Measurements from ENCODE around the gene HLA-DQB2.
"Not testable (repeated sequence)": the region's sequence is repeated elsewhere in the genome, so short reads cannot be mapped to it uniquely, and the experiment has no call there.

Gene HLA-DQB2
- total RNA-seq = 0 to 0.35 (median 0.19) reads per million in 3 donors

DNA sequence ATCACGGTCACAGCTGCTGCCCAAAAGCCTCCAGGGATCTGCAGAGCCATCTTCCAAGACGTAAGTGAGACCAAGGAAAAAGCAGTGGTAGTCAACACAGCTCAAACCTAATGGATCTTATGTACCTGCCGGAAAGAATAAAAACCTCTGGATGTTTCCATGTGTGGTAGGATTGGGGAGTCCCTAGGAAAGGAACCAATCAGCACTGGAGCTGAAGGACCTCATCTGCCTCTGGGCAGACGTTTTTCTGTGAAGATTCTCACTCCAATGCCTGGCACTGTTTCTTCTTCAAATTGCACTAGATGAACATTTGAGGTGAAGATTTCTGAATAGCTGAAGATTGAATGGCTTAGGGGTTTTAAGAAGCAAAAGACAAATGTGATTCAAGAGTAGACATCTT is at the start of gene HLA-DQB2:
HLA-DQB2 (minus strand) TSS at position 112 of the 400 bp plus-strand sequence; CDS start at position 50, 62 bp downstream.
- no peaks in the 10 kb centered on the region for H3K9me3 ChIP-seq (ENCODE audit: control insufficient read depth, low read length)
- no peaks in the 10 kb centered on the region for H3K36me3 ChIP-seq (ENCODE audit: control insufficient read depth, insufficient read depth, low read length)
- no peak for DNase-seq
- no peak within 1 kb of the TSS for H3K27ac ChIP-seq (ENCODE audit: insufficient read depth, low read length, poor library complexity, severe bottlenecking)
- H3K27me3 ChIP-seq (replicated peaks; ENCODE audit: control insufficient read depth, insufficient read depth, low read length, poor library complexity, severe bottlenecking) = peaks cover 3% of the 10 kb centered on the region
- H3K4me1 ChIP-seq (ENCODE audit: control insufficient read depth, insufficient read depth, low read length, poor library complexity, severe bottlenecking) = no peaks in the 10 kb centered on the region
- H3K4me3 ChIP-seq (ENCODE audit: insufficient read depth, low read depth, low read length, poor library complexity, severe bottlenecking) = no peak within 1 kb of the TSS

DNA sequence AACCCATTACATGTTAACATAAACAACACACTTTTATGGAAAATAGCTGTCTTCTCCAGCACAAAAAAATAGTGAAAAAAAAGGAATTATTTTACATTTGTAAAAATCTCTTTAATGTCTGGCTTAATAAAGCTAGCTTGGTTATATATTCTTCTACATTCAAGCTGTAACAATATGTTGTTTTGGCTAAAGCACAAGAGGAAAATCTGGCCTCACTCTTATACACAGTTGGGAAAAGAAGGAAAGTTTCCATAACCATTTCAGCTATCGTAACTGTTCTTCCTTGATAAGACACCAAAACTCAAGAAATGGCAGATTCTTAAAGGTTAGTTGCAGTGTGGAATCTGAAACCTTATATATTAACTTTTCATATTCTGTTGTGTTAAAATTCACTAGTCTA is 45.8 kb upstream of the HLA-DQB2 start:
- no peaks in the 10 kb centered on the region for H3K36me3 ChIP-seq (ENCODE audit: control insufficient read depth, insufficient read depth, low read length)
- no peak for DNase-seq
- H3K4me1 ChIP-seq (ENCODE audit: control insufficient read depth, insufficient read depth, low read length, poor library complexity, severe bottlenecking) = no peaks in the 10 kb centered on the region
- no peak overlapping the region for H3K4me3 ChIP-seq (ENCODE audit: insufficient read depth, low read depth, low read length, poor library complexity, severe bottlenecking)
- no peaks in the 10 kb centered on the region for H3K27me3 ChIP-seq (replicated peaks; ENCODE audit: control insufficient read depth, insufficient read depth, low read length, poor library complexity, severe bottlenecking)
- no peak overlapping the region for H3K27ac ChIP-seq (ENCODE audit: insufficient read depth, low read length, poor library complexity, severe bottlenecking)
- H3K9me3 ChIP-seq (ENCODE audit: control insufficient read depth, low read length) = no peaks in the 10 kb centered on the region

DNA sequence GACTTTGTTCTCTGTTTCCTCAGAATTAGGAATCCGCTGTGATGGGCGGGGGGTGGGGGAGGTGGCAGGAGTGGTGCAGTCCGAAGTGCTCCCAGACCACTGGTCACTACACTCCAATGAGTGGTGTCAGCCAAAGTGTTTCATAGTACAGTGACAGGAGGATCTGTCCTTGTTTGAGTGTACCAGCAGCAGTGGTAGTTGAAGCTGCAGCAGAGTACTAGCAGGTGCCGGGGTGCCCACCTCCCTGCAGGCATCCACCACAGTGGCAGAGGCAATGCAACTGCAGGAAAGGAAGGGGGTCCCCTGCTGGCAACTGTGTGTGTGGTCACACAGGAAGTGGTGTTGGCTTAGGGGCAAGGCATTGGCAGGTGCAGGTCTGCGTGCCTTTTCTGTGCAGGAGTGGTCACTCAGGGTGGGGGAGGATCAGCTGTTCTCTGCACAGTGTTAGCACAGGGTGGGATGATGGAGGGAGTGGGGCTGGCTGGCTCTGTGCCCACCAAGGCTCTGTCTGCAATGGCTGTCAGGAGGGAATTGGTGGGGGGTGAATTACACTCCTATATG is 43.8 kb upstream of the HLA-DQB2 start:
- peaks cover 5% of the 10 kb centered on the region for H3K27me3 ChIP-seq (replicated peaks; ENCODE audit: control insufficient read depth, insufficient read depth, low read length, poor library complexity, severe bottlenecking)
- no peaks in the 10 kb centered on the region for H3K4me1 ChIP-seq (ENCODE audit: control insufficient read depth, insufficient read depth, low read length, poor library complexity, severe bottlenecking)
- H3K4me3 ChIP-seq (ENCODE audit: insufficient read depth, low read depth, low read length, poor library complexity, severe bottlenecking) = no peak overlapping the region
- H3K9me3 ChIP-seq (ENCODE audit: control insufficient read depth, low read length) = no peaks in the 10 kb centered on the region
- no peak for DNase-seq
- no peak overlapping the region for H3K27ac ChIP-seq (ENCODE audit: insufficient read depth, low read length, poor library complexity, severe bottlenecking)
- H3K36me3 ChIP-seq (ENCODE audit: control insufficient read depth, insufficient read depth, low read length) = no peaks in the 10 kb centered on the region

DNA sequence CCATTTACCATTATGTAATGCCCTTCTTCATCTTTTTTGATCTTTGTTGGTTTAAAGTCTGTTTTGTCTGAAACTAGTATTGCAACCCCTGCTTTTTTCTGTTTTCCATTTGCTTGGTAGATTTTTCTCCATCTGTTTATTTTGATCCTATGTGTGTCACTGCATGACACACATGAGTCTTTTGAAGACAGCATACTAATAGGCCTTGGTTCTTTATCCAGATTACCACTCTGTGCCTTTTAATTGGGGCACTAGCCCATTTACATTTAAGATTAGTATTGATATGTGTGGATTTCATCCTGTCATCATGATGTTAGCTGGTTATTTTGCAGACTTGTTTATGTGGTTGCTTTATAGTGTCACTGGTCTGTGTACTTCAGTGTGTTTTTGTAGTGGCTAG is 42.1 kb upstream of the HLA-DQB2 start:
- H3K4me1 ChIP-seq (ENCODE audit: control insufficient read depth, insufficient read depth, low read length, poor library complexity, severe bottlenecking); H3K36me3 ChIP-seq (ENCODE audit: control insufficient read depth, insufficient read depth, low read length); H3K27me3 ChIP-seq (replicated peaks; ENCODE audit: control insufficient read depth, insufficient read depth, low read length, poor library complexity, severe bottlenecking); H3K4me3 ChIP-seq (ENCODE audit: insufficient read depth, low read depth, low read length, poor library complexity, severe bottlenecking); H3K9me3 ChIP-seq (ENCODE audit: control insufficient read depth, low read length); DNase-seq; H3K27ac ChIP-seq (ENCODE audit: insufficient read depth, low read length, poor library complexity, severe bottlenecking): not testable (repeated sequence)

DNA sequence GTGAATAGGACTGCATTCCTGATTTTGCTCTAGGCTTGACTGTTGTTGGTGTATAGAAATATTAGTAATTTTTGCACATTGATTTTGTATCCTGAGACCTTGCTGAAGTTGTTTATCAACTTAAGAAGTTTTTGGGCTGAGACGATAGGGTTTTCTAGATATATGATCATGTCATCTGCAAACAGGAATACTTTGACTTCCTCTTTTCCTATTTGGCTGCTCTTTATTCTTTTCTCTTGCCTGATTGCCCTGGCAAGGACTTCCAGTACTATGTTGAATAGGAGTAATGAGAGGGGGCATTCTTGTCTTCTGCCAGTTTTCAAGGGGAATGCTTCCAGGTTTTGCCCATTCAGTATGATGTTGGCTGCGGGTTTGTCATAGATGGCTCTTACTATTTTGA is 40.1 kb upstream of the HLA-DQB2 start:
- peaks cover 5% of the 10 kb centered on the region for H3K27me3 ChIP-seq (replicated peaks; ENCODE audit: control insufficient read depth, insufficient read depth, low read length, poor library complexity, severe bottlenecking)
- H3K4me3 ChIP-seq (ENCODE audit: insufficient read depth, low read depth, low read length, poor library complexity, severe bottlenecking) = no peak overlapping the region
- no peaks in the 10 kb centered on the region for H3K4me1 ChIP-seq (ENCODE audit: control insufficient read depth, insufficient read depth, low read length, poor library complexity, severe bottlenecking)
- H3K27ac ChIP-seq (ENCODE audit: insufficient read depth, low read length, poor library complexity, severe bottlenecking) = no peak overlapping the region
- H3K36me3 ChIP-seq (ENCODE audit: control insufficient read depth, insufficient read depth, low read length) = no peaks in the 10 kb centered on the region
- DNase-seq = no peak
- H3K9me3 ChIP-seq (ENCODE audit: control insufficient read depth, low read length) = no peaks in the 10 kb centered on the region

DNA sequence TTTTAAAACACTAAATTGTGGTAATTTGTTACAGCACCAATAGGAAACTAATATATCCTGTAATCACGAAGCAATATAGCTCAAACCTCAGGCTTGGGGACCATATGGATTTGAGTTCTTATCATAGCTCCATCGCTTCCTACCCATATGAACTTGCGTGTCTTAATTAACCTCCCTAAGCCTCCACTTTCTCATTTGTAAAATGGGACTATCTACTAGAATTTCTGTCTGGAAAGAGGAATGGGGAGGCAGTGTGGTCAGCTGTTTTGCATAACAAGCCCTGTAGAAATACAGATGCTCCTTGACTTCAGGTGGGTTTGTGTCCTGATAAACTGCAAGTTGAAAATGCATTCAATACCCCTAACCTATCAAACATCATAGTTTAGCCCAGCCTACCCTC is 36.4 kb upstream of the HLA-DQB2 start:
- Histone ChIP-seq H3K27me3 (replicated peaks; ENCODE audit: control insufficient read depth, insufficient read depth, low read length, poor library complexity, severe bottlenecking) (peaks cover 5% of the 10 kb centered on the region), H3K36me3 (ENCODE audit: control insufficient read depth, insufficient read depth, low read length) (no peaks in the 10 kb centered on the region), H3K9me3 (ENCODE audit: control insufficient read depth, low read length) (no peaks in the 10 kb centered on the region), H3K4me1 (ENCODE audit: control insufficient read depth, insufficient read depth, low read length, poor library complexity, severe bottlenecking) (no peaks in the 10 kb centered on the region), H3K4me3 (ENCODE audit: insufficient read depth, low read depth, low read length, poor library complexity, severe bottlenecking) (no peak overlapping the region), H3K27ac (ENCODE audit: insufficient read depth, low read length, poor library complexity, severe bottlenecking) (no peak overlapping the region)
- no peak for DNase-seq

DNA sequence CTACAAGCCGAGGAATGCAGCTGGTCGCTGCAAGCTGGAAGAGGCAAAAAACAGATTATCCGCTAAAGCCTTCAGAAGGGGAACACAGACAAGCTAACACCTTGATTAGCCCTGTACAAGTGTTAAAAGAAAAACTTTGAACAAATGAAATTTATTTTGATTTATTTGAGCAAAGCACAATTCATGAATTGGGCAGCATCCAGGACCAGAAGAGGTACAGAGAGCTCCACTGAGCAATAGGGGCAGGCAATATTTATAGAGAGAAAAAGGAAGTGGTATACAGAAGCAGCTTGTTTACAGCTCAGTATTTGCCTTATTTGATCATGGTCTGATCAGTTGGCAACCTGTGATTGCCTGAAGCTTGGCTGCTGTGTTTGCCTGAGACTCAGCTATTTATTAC is 35.8 kb upstream of the HLA-DQB2 start:
- Histone ChIP-seq H3K27ac (ENCODE audit: insufficient read depth, low read length, poor library complexity, severe bottlenecking) (no peak overlapping the region), H3K27me3 (replicated peaks; ENCODE audit: control insufficient read depth, insufficient read depth, low read length, poor library complexity, severe bottlenecking) (peaks cover 5% of the 10 kb centered on the region), H3K4me1 (ENCODE audit: control insufficient read depth, insufficient read depth, low read length, poor library complexity, severe bottlenecking) (no peaks in the 10 kb centered on the region), H3K4me3 (ENCODE audit: insufficient read depth, low read depth, low read length, poor library complexity, severe bottlenecking) (no peak overlapping the region), H3K9me3 (ENCODE audit: control insufficient read depth, low read length) (no peaks in the 10 kb centered on the region), H3K36me3 (ENCODE audit: control insufficient read depth, insufficient read depth, low read length) (no peaks in the 10 kb centered on the region)
- no peak for DNase-seq

DNA sequence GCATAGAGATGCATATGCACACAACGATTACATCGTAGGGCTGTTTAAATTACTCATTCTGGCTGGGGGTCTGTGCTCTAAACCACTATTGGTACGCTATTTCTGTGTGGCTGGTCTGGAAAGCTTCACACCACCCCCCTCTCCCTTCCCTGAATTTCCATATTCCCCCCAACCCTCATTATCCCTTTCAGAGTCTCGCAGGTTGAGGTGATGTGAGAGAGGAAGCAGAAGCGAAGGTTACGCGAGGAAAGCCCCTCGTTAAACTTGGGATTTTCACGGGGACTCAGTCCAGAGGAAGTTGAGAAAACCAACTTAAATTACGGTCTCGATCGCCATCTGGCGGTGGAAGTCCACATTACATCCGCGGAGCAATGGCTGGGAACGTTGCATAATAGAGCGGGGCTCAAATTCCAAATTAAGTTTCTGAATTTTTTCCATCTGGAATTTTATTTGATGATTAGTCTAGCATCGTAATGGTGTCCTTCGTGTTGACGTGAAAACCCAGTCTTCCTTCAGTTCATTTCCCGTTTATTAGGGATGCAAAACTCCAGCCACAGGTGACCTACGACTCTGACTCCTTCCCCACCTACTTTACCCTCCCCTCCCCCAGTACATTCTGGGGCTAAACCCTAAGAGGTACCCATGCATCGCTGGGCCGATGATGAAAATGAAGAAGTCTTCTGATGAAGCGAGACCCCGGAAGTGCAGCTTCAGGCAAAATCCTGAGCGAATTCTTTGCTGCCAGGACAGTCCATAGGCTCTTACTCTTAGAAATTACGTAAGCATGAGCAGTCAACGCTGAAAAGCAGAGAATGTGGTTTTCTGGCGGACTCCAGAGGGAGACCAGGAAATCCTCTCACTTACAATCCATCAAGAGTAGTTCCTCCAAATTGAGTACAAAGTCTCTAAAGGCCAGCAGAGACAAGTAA is 33.8 kb upstream of the HLA-DQB2 start:
- Histone ChIP-seq H3K4me1 (ENCODE audit: control insufficient read depth, insufficient read depth, low read length, poor library complexity, severe bottlenecking) (no peaks in the 10 kb centered on the region), H3K36me3 (ENCODE audit: control insufficient read depth, insufficient read depth, low read length) (no peaks in the 10 kb centered on the region), H3K9me3 (ENCODE audit: control insufficient read depth, low read length) (no peaks in the 10 kb centered on the region), H3K27me3 (replicated peaks; ENCODE audit: control insufficient read depth, insufficient read depth, low read length, poor library complexity, severe bottlenecking) (peaks cover 3% of the 10 kb centered on the region), H3K4me3 (ENCODE audit: insufficient read depth, low read depth, low read length, poor library complexity, severe bottlenecking) (no peak overlapping the region), H3K27ac (ENCODE audit: insufficient read depth, low read length, poor library complexity, severe bottlenecking) (no peak overlapping the region)
- DNase-seq = peak; percentile 49 to 67 (median 66)

DNA sequence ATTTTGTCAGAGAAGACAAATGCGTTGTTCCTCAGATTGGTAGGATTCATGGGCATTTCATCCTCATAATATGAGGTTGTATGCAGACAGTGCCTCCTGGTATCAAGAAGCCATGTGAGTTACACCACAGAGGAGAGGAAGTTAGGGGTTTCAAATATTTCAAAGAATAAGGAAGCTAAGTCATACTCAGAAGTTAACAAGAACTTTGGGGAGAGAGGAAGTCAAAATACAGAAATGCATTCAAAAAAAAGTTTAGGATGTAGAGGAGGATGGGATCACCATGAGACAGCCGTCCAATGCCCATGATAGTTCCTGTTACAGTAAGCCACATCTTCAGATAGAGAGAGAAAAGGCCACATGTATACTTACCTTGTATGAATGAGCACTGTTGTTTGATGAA is 31.2 kb upstream of the HLA-DQB2 start:
- no peaks in the 10 kb centered on the region for H3K9me3 ChIP-seq (ENCODE audit: control insufficient read depth, low read length)
- H3K4me3 ChIP-seq (ENCODE audit: insufficient read depth, low read depth, low read length, poor library complexity, severe bottlenecking) = no peak overlapping the region
- DNase-seq = no peak
- no peak overlapping the region for H3K27ac ChIP-seq (ENCODE audit: insufficient read depth, low read length, poor library complexity, severe bottlenecking)
- peaks cover 3% of the 10 kb centered on the region for H3K27me3 ChIP-seq (replicated peaks; ENCODE audit: control insufficient read depth, insufficient read depth, low read length, poor library complexity, severe bottlenecking)
- no peaks in the 10 kb centered on the region for H3K4me1 ChIP-seq (ENCODE audit: control insufficient read depth, insufficient read depth, low read length, poor library complexity, severe bottlenecking)
- H3K36me3 ChIP-seq (ENCODE audit: control insufficient read depth, insufficient read depth, low read length) = no peaks in the 10 kb centered on the region

DNA sequence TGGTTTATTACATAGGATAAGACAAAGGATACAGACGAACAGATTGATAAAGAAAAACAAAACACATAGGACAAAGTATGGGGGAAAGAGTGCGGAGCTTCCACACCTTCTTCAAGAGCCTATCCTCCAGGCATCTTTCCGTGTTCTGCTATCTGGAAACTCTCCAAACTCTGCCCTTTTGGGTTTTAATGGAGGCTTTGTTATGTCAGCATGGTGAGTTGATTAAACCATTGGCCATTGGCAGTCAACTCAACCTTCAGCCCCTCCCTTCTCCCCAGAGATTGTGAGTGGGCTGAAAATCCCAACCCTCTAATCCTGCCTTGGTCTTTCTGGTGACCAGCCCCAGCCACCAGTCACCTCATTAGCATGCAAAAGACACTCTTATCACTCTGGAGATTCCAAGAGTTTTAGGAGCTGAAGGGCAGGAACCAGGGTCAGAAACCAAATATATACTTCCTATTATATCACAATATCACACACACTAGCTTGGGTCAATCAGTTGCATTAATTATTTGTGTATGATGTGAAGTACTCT is 29.6 kb upstream of the HLA-DQB2 start:
- Histone ChIP-seq H3K4me1 (ENCODE audit: control insufficient read depth, insufficient read depth, low read length, poor library complexity, severe bottlenecking) (no peaks in the 10 kb centered on the region), H3K27ac (ENCODE audit: insufficient read depth, low read length, poor library complexity, severe bottlenecking) (no peak overlapping the region), H3K9me3 (ENCODE audit: control insufficient read depth, low read length) (no peaks in the 10 kb centered on the region), H3K36me3 (ENCODE audit: control insufficient read depth, insufficient read depth, low read length) (no peaks in the 10 kb centered on the region), H3K4me3 (ENCODE audit: insufficient read depth, low read depth, low read length, poor library complexity, severe bottlenecking) (no peak overlapping the region), H3K27me3 (replicated peaks; ENCODE audit: control insufficient read depth, insufficient read depth, low read length, poor library complexity, severe bottlenecking) (peaks cover 3% of the 10 kb centered on the region)
- no peak for DNase-seq

All from effector memory CD4-positive, alpha-beta T cell (primary cell).